NCI-H82 treated with DMSO at 0.1 percent for 48 hours (cell line): Measurements from ENCODE around the gene RGS1.
A peak's percentile ranks its signal among the peaks of the same experiment; 100 is the strongest.

Source experiments
- DNase-seq: peaks from one replicate; lab custom pipeline; 2025; ENCODE audit not compliant: unreplicated experiment; lab: John Stamatoyannopoulos, UW

RGS1 gene

DNA sequence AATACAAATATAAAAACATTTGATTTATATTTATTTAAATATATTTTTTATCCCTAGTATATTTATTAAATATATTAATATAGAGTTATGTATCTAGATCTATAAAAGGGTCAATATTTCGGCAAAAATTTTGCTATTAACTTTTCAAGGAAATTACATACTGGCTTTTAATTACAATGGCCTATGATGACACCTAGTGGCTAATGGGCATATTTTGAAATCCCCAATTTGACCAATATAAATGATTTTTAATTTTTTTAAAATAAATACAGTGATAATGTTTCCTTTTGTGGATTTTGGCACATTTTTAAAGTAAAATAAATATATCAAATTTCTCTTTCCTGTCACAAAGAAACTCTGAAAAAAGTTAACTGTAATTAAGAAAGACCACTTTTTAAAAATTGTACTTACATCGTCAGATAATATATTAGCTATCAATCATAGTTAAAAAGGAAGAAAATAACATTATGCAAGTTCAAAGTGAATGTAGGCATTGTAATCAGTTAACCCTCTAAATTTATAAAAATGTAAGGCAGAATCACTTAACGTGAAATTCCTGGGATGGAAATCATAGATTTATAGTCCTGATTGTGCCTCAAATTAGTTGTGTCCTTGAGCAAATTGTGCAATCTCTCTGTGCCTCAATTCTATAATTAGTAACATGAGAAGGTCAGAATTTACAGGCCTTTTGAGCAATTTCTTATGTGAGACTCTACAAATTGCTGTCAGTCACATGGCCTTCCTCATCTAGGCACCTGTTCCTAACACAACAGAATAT lies 34.7 kb downstream of the RGS1 start:
- DNase-seq, result peak; percentile 24

DNA sequence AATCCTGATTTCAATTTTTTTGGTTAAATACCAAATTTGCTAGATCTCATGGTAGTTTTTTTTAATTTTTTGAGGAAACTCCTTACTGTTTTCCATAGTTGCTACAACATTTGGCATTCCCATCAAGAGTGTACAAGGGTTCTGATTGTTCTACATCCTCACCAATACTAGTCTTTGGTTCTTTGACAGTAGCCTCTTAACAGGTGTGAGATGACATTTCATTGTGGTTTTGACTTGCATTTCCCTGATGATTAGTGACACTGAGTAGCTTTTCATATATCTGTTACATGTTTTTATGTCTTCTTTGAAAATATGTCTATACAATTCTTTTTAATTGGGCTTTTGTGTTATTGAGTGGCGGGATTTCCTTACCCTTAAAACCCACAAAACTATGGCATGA lies 39.5 kb downstream of the RGS1 start:
- no peak for DNase-seq

DNA sequence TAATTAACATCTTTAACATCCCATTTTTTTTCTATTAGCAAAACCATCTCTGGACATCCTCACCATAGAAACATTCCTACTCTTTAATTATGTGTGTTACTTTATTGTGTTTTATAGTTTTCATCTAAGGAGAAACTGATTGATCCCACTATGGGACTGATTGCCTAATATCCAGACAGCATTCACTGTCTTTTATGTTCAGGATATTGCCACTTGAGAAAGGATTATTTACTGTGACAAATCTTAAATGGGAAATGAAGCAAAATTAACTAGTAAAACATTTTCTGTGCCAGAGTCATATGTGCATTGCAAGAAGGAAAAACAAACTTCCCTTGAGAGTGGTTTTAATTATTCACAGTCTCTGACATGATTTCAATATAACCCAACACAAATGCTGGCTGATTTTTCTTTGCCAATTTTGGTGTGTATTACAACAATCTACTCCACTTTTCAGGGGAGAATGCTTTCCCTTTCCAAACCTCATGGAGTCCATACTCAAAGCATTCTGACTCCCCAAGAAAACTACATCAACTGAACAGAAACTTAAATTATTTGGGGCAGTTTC lies 44.6 kb downstream of the RGS1 start:
- DNase-seq, result no peak

DNA sequence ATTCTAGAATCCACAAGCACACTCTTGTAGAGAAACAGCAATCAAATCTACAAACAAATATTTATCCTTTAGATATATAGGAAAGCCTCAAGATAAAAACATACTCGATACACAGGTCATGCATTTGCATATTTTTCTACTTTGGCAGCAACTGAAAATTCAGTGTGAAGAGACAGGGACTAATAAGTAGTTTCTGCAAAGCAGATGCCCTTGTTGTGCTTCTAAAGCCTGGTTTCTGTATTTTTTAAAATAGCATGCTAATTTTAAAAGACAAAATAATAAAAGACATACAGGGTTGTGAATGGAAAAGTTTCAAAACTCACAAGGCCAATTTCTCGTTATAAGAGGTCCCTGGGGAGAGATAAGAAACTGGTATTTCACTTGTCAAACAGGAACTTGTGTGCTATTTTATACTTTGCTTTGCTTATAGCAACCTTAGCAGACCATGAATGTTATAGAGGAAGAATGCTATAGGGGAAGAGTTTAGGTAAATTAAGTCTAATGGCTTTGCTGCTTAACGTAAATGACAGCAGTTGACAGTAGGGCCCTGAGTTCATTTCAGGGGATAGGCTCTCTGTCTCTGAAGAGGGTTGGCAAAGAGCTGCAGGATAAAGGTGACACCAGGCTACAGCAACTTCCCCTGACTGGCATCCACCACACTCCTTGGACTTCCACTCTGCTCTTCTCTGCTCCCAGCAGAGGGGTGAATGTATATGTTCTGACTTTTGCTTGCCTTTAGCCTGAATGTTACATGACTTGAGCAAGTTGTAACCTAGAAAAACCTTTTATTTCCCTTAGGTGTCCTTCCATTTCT lies 51.0 kb downstream of the RGS1 start:
- no peak for DNase-seq

DNA sequence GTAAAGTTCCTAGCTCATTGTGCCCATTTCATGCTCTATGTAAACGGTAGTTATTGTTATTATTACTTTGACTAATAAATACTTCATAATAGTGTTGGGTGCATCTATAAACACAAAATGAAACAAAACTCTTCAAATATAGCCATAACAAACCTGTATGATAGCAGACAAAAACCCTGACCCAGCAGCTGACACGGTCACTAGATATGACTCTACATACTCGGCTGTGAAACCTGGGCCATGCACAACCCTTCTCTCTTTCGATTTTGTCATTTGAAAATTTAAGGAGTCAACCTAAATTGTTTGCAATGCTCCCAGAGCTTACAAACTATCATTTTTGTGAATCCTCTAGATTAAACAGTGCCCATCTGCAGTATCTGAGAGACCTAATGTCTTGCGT lies 52.3 kb downstream of the RGS1 start:
- DNase-seq, result no peak

DNA sequence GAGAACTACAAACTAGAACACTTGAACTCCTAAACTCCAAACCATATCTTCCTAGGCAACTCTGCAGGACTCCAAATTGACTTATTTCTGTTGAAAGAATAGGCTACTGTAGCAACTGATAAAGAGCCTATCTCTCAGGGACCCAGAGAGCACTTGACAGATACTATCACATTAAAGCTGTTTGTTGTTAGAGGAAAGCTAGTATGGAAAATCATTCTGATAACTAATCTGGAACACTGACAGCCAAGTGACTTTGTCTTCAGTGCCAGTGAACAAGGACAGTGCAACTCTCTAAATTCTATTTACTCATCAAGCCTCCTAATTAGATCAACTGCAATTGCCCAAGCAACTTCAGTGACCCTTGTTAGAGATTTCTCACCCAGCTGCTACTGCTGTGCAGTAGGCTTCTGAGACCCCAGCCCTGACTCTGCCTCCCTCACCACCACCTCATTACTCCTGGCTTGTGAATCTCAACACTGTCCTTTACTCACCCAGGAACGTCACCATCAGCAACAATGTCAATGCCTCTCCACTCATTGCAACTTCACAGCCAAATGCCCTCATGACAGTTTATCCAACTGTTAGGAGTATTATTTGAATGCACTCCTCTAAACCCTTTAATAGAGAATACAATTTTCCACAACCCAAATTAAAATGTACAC lies 53.0 kb downstream of the RGS1 start:
- peak; percentile 65 for DNase-seq

DNA sequence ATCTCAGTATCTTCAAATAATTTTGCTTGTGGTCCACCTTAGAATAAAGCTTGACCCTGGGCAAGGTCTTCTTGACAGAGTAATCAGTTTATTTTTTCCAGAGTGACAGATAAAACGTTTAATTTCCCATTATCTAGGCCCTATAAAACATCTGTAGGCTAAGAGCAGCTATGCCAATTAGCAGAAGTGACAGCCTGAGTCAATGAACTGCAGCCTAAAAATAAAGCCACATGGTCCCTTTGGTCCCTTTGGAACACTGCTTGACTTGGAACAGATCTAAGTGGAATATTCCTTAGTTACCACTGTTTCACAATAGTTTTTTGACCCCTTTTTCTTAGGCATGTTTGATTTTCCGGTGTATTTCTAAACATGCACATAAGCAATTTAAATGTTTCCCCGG lies 54.0 kb downstream of the RGS1 start:
- DNase-seq, result no peak
